HG02759 (cell line): ENCODE data around the gene DGKE.

Experiments
- ATAC-seq: cut with Tn5 transposase; IDR thresholded peaks from one replicate; pipeline ENCODE4 v1.9.1; 2021; ENCODE audit warnings: mild to moderate bottlenecking, moderate library complexity; ENCODE audit not compliant: unreplicated experiment

DGKE gene

GRCh38 chr17:56913000-56913311, 79.0 kb downstream of the DGKE start:
- no peak for ATAC-seq

GRCh38 chr17:56913353-56913866, 79.5 kb downstream of the DGKE start:
- peak; percentile 52 for ATAC-seq

- ATAC-seq: peak; percentile 79
These were observed 80.1 kb downstream of the DGKE start, which contains the start of gene TRIM25 for GRCh38 chr17:56913867-56914580. TSS of gene TRIM25 (minus strand) at chr17:56914049. CDS start at chr17:56913988, 61 bp downstream.

- no peak for ATAC-seq
These were observed 80.8 kb downstream of the DGKE start for GRCh38 chr17:56914581-56915273.

- ATAC-seq: no peak
These were observed 83.8 kb downstream of the DGKE start for GRCh38 chr17:56917559-56918296.

GRCh38 chr17:56918916-56919315, 85.0 kb downstream of the DGKE start:
- ATAC-seq: no peak
